GM21825 (cell line): ENCODE measurements around the gene AUTS2.
A peak's percentile ranks its signal among the peaks of the same experiment; 100 is the strongest.

Experiments used
- ATAC-seq: cut with Tn5 transposase; IDR thresholded peaks from one replicate; pipeline ENCODE4 v1.9.1; 2021; ENCODE audit warnings: mild to moderate bottlenecking, moderate library complexity; ENCODE audit not compliant: unreplicated experiment

The AUTS2 gene

DNA sequence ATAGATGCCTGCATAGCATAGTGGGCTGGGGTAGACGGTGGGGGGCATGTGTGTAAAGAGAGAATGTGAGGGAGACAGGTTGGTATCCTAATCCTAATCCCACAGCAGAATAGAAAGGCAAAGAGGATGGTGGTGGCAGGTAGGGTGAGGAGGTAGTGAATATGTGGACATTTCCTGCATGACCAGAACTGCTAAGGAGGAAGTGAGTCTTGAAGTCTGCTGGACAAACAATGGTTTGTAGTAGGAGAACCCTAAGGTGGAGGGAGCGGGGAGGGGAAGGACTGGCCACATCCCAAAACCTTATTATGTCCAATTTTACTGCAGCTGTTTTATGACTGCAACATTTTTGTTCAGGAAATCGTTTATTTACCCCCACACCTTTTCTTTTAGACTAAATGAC, 279.7 kb downstream of the AUTS2 start:
- no peak for ATAC-seq

DNA sequence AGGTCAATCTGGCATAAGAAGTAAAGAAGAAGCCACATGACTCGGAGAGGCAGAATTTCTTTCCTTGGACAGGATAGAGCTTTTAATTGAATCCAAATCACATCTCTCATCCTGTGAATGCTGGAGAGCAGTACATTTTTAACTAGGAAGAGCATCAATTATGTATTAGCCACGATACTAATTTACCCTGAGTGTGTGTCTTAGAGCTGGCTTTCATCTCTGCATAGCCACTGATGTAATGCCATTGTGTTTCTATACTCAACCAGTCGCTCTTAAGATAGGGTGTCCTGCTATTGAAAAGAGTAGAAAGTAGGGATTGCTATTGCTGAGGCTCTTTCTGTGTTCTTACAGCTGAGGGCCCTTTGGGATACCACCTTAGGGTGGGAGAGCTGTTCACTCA, 280.3 kb downstream of the AUTS2 start:
- ATAC-seq, result no peak

DNA sequence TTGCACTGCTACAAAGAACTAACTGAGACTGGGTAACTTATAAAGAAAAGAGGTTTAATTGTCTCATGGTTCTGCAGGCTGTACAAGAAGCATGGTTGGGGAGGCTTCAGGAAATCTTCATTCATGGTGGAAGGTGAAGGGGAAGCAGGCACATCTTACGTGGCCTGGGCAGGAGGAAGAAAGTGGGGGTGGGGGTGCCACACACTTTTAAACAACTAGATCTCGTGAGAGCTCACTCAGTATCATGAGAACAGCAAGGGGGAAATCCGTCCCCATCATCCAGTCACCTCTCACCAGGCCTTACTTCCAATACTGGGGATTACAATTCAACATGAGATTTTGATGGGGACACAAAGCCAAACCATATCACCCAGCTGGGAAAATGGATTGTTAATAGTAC, 281.7 kb downstream of the AUTS2 start:
- no peak for ATAC-seq

DNA sequence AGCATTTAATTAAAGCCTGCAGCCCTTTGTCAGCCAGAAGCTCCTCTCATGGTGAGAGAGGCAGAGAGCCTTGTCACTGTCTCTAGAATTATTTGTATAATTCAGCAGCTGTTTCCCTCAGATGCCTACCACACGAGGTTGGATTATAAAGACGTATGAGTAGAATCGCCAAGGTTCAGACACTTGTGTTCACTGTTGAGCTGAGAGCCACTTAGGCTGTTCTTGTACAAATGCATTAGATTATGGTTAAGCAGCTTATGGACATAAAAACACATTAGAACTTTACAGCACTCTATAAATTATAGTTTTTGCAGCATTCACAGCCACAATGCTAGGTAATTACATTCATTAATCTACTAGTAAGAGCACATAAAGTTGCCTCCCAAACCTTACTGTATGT, 282.6 kb downstream of the AUTS2 start:
- no peak for ATAC-seq

DNA sequence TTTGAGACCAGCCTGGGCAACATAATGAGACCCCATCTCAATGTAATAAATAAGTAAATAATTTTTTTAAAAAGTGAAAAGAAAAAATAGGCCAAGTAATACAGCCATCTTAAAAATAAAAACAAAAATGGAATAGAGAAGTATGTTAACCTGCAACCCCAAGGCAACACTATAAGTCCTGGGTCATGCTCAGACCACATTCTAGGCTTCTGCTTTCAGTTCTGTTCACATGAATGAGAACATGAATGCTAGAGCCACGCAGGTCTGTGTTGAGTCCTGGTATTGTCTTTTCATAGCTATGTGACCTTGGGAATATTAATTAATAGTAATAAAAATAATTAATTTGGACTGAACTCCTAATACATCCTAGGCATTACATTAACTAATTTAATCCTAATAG, 284.0 kb downstream of the AUTS2 start:
- no peak for ATAC-seq

DNA sequence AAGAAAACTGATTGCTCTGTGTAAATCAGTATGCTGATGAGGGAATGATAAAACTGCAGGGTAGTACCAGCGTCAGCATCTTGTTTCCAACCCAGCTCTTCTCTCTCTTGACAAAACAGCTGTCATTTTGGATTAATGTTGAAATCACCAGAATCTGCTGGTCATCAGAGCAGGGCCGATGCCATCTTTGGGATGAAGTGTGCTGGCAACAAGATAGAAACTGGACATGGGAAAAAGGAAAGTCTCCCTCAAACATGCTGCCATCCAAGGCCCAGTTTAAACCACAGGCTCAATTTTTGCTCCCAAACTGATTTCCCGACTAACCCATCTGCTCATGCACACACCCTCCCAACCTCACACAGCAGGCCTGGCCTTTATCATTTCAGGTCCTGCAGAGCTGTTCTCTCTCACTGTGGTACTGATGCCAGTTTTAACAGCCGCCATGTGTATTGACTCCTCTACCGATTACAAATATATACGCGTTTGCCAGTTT, 285.2 kb downstream of the AUTS2 start:
- ATAC-seq, result no peak

DNA sequence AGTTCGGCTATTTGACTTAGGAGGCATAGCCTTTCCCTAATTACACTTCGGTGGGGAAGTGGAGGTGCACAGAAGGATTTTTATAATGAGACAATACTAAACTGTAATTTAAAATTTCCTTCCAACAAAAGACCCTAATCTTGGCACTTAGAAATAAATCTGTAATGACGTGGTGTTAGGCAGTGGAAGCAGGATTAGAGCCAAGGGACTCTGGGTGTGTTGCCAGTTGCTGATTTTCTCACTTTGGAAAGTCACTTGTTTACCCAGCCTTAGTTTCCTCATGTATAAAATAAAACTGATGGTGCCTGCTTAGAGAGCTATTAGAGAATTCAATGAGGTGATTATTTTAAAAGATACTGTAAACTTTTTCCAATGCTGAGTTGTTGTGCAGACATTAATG, 287.2 kb downstream of the AUTS2 start:
- ATAC-seq, result no peak

DNA sequence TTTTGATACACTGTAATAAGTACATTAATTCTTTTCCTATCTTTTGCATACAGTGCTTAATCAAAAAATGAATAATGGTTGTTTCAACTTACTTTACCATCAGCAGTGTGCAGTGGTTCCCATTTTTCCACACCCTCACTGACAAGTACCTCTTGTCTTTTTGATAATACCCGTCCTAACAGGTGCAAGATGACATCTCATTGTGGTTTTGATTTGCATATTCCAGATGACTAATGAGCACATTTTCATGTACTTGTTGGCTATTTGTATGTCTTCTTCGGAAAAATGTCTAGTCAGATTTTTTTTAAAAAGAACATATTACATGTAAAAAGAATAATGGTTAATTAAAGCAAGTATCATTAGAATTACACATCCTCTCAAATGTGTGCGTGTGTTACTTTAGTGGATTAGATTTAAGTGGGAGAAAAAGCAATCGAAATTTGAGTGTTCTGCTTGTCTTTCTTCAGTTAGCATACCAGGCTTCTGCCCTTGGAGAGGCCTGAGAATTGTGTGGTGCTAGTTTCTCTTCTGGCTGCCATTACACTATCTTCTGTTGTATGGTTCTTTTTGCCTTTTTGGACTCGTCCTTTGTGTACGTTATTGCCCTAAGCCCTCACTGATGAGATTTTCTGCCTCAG, 291.2 kb downstream of the AUTS2 start:
- peak; percentile 71 for ATAC-seq

DNA sequence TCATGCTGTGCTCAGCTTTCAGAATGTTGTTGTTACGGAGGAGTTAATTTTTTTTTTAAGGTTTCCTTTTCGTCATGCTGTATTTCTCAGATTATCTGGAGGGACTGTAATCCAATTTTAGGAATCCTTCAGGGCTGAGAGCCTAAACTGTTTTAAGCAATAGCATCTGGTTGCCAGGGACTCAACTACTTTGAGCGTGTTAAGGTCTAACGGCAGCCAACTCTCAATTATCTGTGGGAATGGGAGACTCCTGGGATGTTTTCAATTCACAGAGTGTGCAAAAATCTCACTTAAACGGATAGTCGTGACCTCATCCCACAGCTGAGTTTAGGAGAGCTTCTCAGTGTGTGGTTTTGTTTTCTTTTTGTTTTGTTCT, 291.7 kb downstream of the AUTS2 start:
- no peak for ATAC-seq

DNA sequence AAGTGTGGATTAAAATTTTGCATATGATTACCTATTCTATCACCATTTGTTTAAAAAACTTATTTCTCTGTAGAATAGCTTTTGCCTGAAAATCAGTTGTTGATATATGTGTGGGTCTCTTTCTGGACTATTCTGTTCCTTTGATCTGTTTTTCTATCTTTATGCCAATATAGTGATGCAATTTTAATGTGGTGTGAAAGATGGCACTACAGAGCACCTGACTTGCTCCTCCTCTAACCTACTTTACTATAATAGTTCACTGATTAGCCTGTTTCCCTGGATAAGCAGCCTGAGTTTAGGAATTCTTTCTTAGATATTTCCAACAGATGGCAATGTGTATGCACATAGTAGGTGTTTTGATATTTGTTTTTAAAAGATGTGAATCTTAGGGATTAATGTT, 294.5 kb downstream of the AUTS2 start:
- no peak for ATAC-seq

DNA sequence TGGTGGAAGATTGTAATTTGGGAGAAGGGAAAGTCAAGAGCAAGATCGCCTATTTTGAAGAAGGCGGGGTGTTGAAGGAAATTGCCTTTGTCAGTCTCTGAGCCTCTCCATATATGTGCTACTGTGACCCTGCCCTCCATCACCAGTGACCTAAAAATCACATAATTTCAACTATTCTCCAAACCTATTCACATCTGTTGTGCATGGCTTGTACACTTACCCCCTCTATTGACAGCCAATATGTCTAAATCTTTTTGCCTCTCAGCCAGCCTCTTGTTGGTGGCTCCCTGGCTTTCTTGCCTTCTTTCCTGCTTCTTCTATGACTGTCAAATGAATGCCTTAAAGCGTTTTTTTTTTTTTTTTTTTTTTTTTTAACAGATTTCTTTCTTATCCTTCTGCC, 295.6 kb downstream of the AUTS2 start:
- ATAC-seq, result no peak

DNA sequence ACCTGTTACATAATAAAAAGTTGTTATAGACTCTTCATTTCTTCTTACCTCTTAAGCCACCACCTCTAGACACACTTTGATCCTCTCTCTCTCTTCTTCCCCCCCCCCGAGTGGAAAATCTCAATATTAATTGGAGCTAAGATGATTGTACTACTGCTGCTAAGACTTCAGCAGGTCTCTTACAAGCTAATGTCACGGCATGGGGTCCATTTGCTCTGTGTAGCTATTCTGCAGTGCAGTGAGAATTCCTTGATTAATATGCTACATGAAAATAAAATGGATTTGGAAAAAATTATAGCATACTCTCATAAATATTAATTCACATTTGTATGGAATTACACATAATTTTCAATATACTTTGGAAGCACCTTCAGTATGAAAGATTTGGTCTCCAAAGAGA, 297.2 kb downstream of the AUTS2 start:
- ATAC-seq, result no peak

DNA sequence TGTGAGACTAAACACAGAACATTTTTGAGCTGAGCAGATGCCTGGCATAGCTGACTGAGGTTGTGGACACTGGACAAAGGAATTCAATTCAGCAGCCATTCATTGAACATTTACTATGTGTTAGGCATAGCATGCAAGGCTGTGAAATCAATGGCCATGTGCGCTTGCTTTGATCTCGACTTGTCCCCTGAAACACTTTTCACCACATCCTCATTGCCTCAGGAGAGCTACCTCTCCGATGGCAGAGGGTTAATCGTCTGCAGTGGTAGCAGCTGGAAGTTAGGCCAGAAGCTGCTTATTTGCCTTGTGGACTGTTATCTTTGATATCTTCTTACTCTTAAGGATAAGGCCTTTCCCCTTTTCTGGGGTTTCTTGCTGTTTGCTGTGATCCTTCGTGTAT, 297.8 kb downstream of the AUTS2 start:
- no peak for ATAC-seq

DNA sequence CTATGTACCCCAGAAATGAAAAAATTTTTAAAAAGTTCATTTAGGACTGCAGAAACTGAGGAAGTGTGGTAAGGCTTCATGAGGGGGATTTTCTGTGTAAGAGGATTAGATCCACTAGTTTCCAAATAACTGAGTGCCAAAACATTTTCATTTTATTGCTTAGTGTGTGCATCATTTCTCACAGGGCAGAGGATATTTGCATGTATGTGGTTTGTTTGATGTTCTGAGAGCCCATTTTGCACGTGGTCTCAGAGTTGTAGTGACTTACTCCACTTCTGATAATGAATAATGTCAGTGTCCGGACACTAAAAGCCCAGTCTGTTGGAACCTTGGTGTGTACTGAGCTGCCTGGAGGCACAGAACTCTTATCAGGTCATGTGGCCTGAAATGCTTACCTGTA, 299.9 kb downstream of the AUTS2 start:
- peak; percentile 79 for ATAC-seq

DNA sequence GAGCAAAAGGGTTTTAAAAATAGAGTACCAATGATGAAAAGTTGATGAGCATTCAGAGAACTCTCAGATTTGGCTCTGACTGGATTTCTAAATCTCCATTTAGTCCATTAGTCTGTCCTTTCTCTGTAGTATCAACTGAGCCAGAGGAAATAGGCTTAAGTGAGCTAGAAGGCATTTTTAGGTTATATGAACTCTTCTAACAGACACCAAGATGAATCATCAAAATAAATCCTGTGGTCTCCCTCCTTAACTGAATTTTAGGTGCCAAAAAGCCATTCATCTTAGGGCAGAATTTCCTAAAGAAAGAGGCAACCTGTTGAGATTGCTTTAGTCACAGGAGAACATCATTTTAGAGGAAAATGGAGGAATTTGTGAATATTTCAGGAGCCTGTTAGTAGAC, 305.1 kb downstream of the AUTS2 start:
- no peak for ATAC-seq

DNA sequence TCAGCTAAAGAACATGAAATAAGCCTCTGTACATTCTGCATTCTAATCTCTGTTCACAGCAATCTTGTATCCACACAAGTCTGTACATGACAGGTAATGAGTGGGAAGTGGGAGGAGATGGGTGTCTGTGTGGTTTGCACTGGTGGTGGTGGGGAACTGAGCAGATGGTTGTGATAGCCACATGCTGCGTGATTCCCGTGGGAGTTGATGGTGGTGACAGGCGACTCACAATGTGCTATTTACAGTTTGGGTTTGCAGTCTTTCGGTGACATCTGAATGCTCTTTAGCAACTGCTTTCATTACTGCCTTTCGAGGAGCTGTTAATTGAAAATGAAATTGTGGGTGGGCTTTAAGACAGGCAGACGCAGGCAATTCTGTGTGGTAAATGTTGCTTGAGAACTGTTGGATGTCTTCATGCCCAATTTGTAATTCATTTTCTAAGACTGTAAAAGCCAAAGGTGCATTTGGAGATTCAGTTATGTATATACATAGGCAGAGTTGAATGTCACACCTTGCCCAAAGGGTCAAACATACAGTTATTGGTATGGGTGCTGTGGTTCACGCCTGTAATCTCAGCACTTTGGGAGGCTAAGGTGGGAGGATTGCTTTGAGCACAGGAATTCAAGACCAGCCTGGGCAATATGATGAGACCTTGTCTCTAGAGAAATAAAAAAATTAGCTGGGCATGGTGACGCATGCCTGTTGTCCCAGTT, 308.2 kb downstream of the AUTS2 start:
- ATAC-seq, result peak; percentile 89

DNA sequence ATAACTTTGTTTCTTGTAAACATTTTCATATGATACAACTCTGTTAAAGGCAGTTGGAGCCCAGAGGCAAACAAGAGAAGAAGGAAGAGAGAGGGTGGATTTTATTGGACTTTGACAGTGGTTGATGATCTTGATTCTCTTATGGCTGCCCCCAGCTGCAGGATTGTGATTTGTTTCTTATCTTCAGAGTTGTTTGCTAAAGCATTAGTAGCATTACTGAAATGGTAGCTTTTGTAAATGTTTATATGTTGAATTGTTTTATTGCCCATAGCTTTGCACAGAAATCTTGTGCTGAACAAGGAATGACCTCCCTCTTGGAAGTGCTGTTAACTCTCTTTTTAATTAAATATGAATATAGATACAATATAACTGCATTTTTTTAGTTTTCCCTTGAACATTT, 309.4 kb downstream of the AUTS2 start:
- no peak for ATAC-seq

DNA sequence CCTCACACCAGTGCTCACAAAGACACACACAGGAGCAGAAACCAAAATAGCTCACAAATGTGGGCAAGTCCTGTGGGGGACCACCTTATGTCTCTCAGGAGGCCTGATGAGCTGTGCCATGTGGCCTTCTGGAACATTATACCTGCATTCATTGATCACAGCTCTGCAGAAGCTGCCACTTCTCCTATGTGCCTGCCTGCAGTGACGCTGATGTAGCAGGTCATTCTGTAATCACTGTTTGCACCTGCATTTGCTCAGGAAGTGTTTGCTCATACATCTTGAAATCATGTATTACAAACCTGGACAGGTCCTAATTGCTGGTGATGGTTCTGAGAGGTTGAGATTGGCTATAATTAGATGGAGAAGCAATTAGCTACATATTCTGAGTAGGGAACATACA, 310.2 kb downstream of the AUTS2 start:
- no peak for ATAC-seq

DNA sequence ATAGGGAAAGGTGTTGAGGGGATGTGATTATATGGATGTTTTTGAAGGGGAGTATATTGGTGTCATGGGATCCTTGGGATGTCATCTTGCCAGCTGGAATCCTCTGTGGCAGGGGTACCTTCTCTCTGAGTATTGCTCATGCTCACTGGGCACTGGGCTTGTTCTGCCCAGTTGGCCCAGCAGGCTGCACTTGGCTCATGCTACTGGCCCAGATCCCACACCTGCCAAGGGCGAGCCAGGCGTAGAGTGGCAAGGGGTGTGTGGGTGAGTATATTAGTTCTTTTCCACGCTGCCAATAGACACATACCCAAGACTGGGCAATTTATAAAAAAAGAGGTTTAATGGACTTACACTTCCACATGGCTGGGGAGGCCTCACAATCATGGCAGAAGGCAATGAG, 311.9 kb downstream of the AUTS2 start:
- no peak for ATAC-seq

DNA sequence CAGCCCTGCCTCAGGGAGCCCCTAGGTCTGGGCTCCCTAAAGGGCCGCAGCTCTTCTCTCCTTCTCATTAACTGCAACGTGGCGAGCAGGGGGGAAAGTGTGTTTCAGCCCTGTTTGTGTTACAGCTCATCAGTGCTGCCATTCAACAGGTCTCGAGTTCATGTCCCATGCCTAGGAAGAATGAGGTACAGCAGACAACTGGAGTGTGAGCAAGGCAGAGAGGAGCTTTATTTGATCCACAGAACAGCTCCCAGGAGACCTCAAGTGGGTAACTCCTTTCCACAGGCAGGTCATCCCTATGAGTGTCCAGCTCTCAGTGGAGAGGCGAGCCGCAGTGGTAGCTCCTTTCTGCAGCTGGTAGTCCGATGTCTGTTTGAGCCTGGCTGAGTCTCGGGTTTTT, 313.1 kb downstream of the AUTS2 start:
- ATAC-seq, result no peak

DNA sequence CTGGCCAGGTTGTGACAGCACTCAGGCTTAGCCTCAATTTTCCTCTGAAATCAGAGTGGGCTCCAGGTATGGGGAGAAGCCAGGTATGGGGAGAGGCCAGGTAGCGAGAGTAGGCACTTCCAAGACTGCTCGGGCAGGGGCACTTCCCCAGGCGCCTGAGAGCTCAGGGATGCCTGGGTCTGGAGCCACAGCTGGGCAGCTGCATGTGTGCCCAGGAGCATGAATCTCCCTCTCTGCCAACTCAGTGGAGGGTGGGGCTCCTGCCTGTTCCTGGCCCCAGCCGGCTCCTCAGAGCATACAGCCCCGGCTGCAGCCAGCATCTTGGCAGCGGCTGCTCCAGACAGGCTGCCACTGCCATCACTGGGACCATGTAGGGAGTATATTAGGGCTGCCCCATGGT, 313.9 kb downstream of the AUTS2 start:
- no peak for ATAC-seq

DNA sequence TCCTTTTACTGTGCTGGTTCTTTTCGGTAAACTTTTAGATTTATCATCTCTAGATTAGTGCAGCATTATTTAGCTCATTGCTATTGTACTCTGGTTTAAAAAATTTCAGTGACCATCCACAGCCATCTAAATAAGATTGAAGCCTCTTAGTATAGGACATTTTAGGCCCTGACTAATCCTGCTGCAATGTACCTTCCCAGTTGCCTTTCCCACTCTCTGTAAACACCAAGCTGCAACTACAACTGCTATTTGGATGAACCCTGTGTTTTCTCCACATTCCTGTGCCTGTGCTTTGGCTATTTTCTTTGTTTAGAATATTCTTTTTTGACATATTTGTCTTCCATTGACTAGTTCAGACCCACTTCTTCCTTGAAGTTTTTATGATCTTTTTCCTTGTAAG, 314.6 kb downstream of the AUTS2 start:
- ATAC-seq, result no peak
